SU-DHL-6 (cell line): Measurements from ENCODE around the gene FN3KRP.

Experiments
- CTCF ChIP-seq: fragments of 200-600 bp; sonication (generic); IDR thresholded peaks from one replicate; pipeline ENCODE4 v1.5.1; 2017; ENCODE audit warnings: antibody characterized with exemption, mild to moderate bottlenecking, low read length, moderate library complexity; ENCODE audit not compliant: insufficient read depth, poor library complexity, severe bottlenecking
- EZH2phosphoT487 ChIP-seq: fragments of 200-600 bp; sonication (generic), shearing (Covaris generic); conservative IDR thresholded peaks from 2 replicates; pipeline ENCODE4 v1.6.1; 2018; ENCODE audit warnings: mild to moderate bottlenecking, antibody characterized with exemption, low read length, moderate library complexity, mixed read lengths

GRCh38 chr17:82751571-82752370 lies 35.3 kb downstream of the FN3KRP start, which contains the start of gene TBCD:
- TF ChIP-seq CTCF = no peak
- TF ChIP-seq EZH2phosphoT487 = no peak
